ENCODE data around the gene ATXN2.
"Not testable (repeated sequence)": the region's sequence is repeated elsewhere in the genome, so short reads cannot be mapped to it uniquely, and the experiment has no call there.

ATXN2 gene

GRCh38 chr12:111598637-111599452, at the start of gene ATXN2:
Gene ATXN2 (minus strand): TSS chr12:111599315. CDS start chr12:111599034, 281 bp downstream.
- peak; percentile 71 for DNase-seq

- DNase-seq = no peak
Observed at GRCh38 chr12:111645433-111645832, 46.3 kb upstream of the ATXN2 start.

GRCh38 chr12:111643427-111643826, 44.3 kb upstream of the ATXN2 start:
- DNase-seq = no peak

- DNase-seq = no peak
Observed at GRCh38 chr12:111642681-111643426, 43.7 kb upstream of the ATXN2 start.

- no peak for DNase-seq
Observed at GRCh38 chr12:111640506-111640905, 41.4 kb upstream of the ATXN2 start.

- no peak for DNase-seq
Observed at GRCh38 chr12:111638556-111638955, 39.4 kb upstream of the ATXN2 start.

GRCh38 chr12:111636209-111636945, 37.3 kb upstream of the ATXN2 start:
- no peak for DNase-seq

GRCh38 chr12:111635524-111635923, 36.4 kb upstream of the ATXN2 start:
- no peak for DNase-seq

GRCh38 chr12:111628505-111629260, 29.6 kb upstream of the ATXN2 start:
- DNase-seq = no peak

- DNase-seq = no peak
Observed at GRCh38 chr12:111626230-111626629, 27.1 kb upstream of the ATXN2 start.

- no peak for DNase-seq
Observed at GRCh38 chr12:111624540-111624939, 25.4 kb upstream of the ATXN2 start.

- DNase-seq = not testable (repeated sequence)
Observed at GRCh38 chr12:111617841-111618240, 18.7 kb upstream of the ATXN2 start.

- no peak for DNase-seq
Observed at GRCh38 chr12:111616177-111616623, 17.1 kb upstream of the ATXN2 start.

- no peak for DNase-seq
Observed at GRCh38 chr12:111607239-111607638, 8.1 kb upstream of the ATXN2 start.

GRCh38 chr12:111606767-111607230, 7.7 kb upstream of the ATXN2 start:
- DNase-seq = no peak

GRCh38 chr12:111605911-111606766, 7.0 kb upstream of the ATXN2 start:
- DNase-seq = no peak

- not testable (repeated sequence) for DNase-seq
Observed at GRCh38 chr12:111602857-111603256, 3.7 kb upstream of the ATXN2 start.

- no peak for DNase-seq
Observed at GRCh38 chr12:111602348-111602747, 3.2 kb upstream of the ATXN2 start.

GRCh38 chr12:111600986-111601385, 1.9 kb upstream of the ATXN2 start:
- DNase-seq = not testable (repeated sequence)

GRCh38 chr12:111600205-111600642, 1.1 kb upstream of the ATXN2 start:
- no peak for DNase-seq
